ENCODE data around the gene AP1S3.

Gene AP1S3

DNA sequence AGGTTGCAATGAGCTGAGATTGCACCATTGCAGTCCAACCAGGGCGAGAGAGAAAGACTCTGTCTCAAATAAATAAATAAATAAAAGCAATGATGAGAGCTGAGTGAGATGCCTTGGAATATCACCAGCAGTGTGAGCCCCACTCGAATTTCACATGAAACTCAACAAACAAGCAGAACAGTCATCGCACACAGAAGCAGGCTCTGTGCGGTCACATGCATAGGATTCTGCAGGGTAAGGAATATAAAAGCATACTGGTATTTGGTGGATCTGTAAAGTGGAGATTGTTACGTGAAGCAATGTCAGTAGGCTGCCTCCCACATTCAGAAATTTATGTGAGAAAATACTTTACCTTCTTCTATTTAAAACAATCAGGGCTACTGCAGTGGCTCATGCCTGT is 18.0 kb upstream of the AP1S3 start:
- ChIA-PET POLR2A (no interaction called here), CTCF (no interaction called here)
- DNase-seq (ENCODE audit: extremely low spot score), result no peak
- TF ChIP-seq CTBP1 (IDR thresholded peaks at IDR 0.05; ENCODE audit: borderline replicate concordance), result no peak
- no peak for TF ChIP-seq LEF1 (IDR thresholded peaks at IDR 0.05; ENCODE audit: borderline replicate concordance)
- TF ChIP-seq HDGF (IDR thresholded peaks at IDR 0.05; ENCODE audit: borderline replicate concordance), result no peak
- TF ChIP-seq, protein P1, sequence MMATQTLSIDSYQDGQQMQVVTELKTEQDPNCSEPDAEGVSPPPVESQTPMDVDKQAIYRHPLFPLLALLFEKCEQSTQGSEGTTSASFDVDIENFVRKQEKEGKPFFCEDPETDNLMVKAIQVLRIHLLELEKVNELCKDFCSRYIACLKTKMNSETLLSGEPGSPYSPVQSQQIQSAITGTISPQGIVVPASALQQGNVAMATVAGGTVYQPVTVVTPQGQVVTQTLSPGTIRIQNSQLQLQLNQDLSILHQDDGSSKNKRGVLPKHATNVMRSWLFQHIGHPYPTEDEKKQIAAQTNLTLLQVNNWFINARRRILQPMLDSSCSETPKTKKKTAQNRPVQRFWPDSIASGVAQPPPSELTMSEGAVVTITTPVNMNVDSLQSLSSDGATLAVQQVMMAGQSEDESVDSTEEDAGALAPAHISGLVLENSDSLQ (IDR thresholded peaks at IDR 0.05), result no peak
- no peak for TF ChIP-seq FOXA1 (IDR thresholded peaks at IDR 0.05)
- TF ChIP-seq FOXM1 (IDR thresholded peaks at IDR 0.05; ENCODE audit: borderline replicate concordance), result no peak

DNA sequence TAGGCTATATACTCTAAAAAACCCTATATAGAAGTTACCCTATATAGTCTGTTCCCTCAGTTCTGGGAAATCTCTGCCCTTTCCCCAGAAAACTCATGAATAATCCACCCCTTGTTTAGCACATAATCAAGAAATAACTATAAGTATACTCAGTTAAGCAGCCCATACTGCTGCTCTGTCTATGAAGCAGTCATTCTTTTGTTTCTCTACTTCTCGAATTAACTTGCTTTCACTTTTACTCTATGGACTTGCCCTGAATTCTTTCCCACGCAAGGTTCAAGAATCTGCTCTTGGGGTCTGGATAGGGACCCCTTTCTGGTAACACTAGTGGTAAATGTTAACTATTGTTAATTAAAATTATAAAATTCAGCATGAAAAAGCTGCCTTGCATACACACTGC is 17.4 kb upstream of the AP1S3 start:
- POLR2A ChIA-PET, result no interaction called here
- TF ChIP-seq ZNF384 (IDR thresholded peaks at IDR 0.05), result no peak
- TF ChIP-seq LEF1 (IDR thresholded peaks at IDR 0.05; ENCODE audit: borderline replicate concordance), result no peak
- TF ChIP-seq NFRKB (IDR thresholded peaks at IDR 0.05), result no peak
- TF ChIP-seq CTBP1 (IDR thresholded peaks at IDR 0.05; ENCODE audit: borderline replicate concordance), result no peak
- no peak for TF ChIP-seq FOXK2 (IDR thresholded peaks at IDR 0.05)
- no peak for TF ChIP-seq ELF4 (IDR thresholded peaks at IDR 0.05)
- TF ChIP-seq, protein P1 (IDR thresholded peaks at IDR 0.05), result no peak
- no peak for TF ChIP-seq ARNT (IDR thresholded peaks at IDR 0.05)
- TF ChIP-seq FOXM1 (IDR thresholded peaks at IDR 0.05; ENCODE audit: borderline replicate concordance), result no peak
- no peak for TF ChIP-seq SUZ12 (IDR thresholded peaks at IDR 0.05)
- no peak for TF ChIP-seq SP1 (IDR thresholded peaks at IDR 0.05)
- TF ChIP-seq FOXA1 (IDR thresholded peaks at IDR 0.05), result no peak
- TF ChIP-seq BHLHE40 (IDR thresholded peaks at IDR 0.05; ENCODE audit: borderline replicate concordance), result no peak
- TF ChIP-seq L3MBTL2 (conservative IDR thresholded peaks at IDR 0.05), result no peak
- TF ChIP-seq HDGF (IDR thresholded peaks at IDR 0.05; ENCODE audit: borderline replicate concordance), result no peak
- TF ChIP-seq TARDBP (IDR thresholded peaks at IDR 0.05), result no peak
- CTCF ChIA-PET, result no interaction called here
- DNase-seq (ENCODE audit: extremely low spot score), result no peak

DNA sequence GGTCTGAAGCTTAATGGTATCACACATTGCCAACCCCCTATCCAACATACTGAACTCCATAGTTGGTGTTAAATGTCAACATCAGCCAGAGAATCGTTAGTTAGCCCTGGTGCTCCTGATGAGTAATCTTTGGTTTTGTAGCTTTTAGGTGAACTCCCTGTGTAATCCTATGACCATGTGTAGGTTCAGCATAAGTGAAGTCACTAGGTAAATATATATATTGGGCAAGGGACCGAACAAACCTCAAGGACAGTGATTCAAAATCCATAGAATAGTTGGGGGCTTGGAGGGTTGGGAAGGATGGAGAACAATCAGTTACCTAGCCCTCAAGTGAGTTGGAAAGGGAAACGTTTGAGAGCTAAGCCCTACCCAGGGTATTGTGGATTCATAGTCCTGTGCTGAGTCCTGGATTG is 16.0 kb upstream of the AP1S3 start:
- POLR2A ChIA-PET, result no interaction called here
- CTCF ChIA-PET, result interaction anchor here (1.1 kb wide), 1 partner anchor 56 kb away, joined by 3 read pairs; no protein-coding TSS in a partner anchor
- TF ChIP-seq ARNT (IDR thresholded peaks at IDR 0.05) (no peak), FOXK2 (IDR thresholded peaks at IDR 0.05) (no peak), HDGF (IDR thresholded peaks at IDR 0.05; ENCODE audit: borderline replicate concordance) (no peak), FOXM1 (IDR thresholded peaks at IDR 0.05; ENCODE audit: borderline replicate concordance) (no peak), ELF4 (IDR thresholded peaks at IDR 0.05) (no peak), SP1 (IDR thresholded peaks at IDR 0.05) (no peak), TARDBP (IDR thresholded peaks at IDR 0.05) (no peak), FOXA1 (IDR thresholded peaks at IDR 0.05) (no peak), BHLHE40 (IDR thresholded peaks at IDR 0.05; ENCODE audit: borderline replicate concordance) (no peak), LEF1 (IDR thresholded peaks at IDR 0.05; ENCODE audit: borderline replicate concordance) (no peak), CTBP1 (IDR thresholded peaks at IDR 0.05; ENCODE audit: borderline replicate concordance) (no peak), SUZ12 (IDR thresholded peaks at IDR 0.05) (no peak), L3MBTL2 (conservative IDR thresholded peaks at IDR 0.05) (no peak), ZNF384 (IDR thresholded peaks at IDR 0.05) (no peak), NFRKB (IDR thresholded peaks at IDR 0.05) (no peak)
- TF ChIP-seq, protein P1 (IDR thresholded peaks at IDR 0.05), result no peak
- no peak for DNase-seq (ENCODE audit: extremely low spot score)

DNA sequence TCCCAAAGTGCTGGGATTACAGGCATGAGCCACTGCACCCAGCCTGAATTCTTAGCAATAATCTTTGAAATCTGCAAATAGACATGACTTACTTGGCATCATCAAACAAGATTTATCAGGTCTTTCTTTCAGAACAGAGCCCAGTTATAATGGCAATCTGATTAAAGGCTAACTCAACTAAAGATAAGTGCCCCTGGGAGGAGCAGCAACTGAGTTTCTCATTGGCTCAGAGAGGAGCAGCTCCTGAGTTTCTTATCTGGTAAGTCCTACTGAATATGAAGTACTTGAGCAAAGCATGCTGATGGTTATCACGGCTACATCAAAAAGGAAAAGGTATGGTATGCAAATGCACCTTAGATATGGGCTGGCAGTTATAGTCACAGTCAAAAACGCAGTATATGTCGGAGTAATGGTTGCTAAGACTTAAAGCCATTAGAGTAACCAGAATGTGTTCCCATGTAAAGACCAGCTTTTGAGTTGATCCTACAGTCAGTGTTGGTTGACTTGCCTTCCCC is 15.0 kb upstream of the AP1S3 start:
- DNase-seq (ENCODE audit: extremely low spot score), result no peak
- POLR2A ChIA-PET, result no interaction called here
- no peak for TF ChIP-seq ZNF384 (IDR thresholded peaks at IDR 0.05)
- no peak for TF ChIP-seq SP1 (IDR thresholded peaks at IDR 0.05)
- TF ChIP-seq BHLHE40 (IDR thresholded peaks at IDR 0.05; ENCODE audit: borderline replicate concordance), result no peak
- TF ChIP-seq FOXK2 (IDR thresholded peaks at IDR 0.05), result no peak
- no peak for TF ChIP-seq FOXM1 (IDR thresholded peaks at IDR 0.05; ENCODE audit: borderline replicate concordance)
- TF ChIP-seq CTBP1 (IDR thresholded peaks at IDR 0.05; ENCODE audit: borderline replicate concordance), result no peak
- TF ChIP-seq ARNT (IDR thresholded peaks at IDR 0.05), result no peak
- no peak for TF ChIP-seq FOXA1 (IDR thresholded peaks at IDR 0.05)
- TF ChIP-seq SUZ12 (IDR thresholded peaks at IDR 0.05), result no peak
- no peak for TF ChIP-seq TARDBP (IDR thresholded peaks at IDR 0.05)
- TF ChIP-seq HDGF (IDR thresholded peaks at IDR 0.05; ENCODE audit: borderline replicate concordance), result no peak
- TF ChIP-seq LEF1 (IDR thresholded peaks at IDR 0.05; ENCODE audit: borderline replicate concordance), result no peak
- TF ChIP-seq NFRKB (IDR thresholded peaks at IDR 0.05), result no peak
- TF ChIP-seq ELF4 (IDR thresholded peaks at IDR 0.05), result no peak
- TF ChIP-seq, protein P1 (IDR thresholded peaks at IDR 0.05), result no peak
- CTCF ChIA-PET, result no interaction called here

DNA sequence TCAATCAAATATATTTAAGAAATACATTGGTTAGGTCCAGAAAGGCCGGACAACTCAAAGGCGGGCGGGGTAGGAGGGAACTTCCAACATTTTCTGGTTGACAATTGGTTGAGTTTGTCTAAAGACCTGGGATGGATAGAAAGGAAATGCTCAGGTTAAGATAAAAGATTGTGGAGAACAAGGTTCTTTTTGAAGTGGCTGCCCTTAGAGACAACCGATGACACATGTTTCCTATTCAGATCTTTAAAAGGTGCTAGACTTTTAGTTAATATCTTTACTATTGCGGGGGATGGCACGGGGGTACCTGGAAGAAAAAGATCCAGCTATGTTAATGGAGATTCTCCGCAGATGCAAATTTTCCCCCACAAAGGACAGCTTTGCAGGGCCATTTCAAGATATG is 10.0 kb upstream of the AP1S3 start:
- TF ChIP-seq FOXA1 (IDR thresholded peaks at IDR 0.05) (no peak), NFRKB (IDR thresholded peaks at IDR 0.05) (no peak), ARNT (IDR thresholded peaks at IDR 0.05) (no peak), L3MBTL2 (conservative IDR thresholded peaks at IDR 0.05) (no peak), HDGF (IDR thresholded peaks at IDR 0.05; ENCODE audit: borderline replicate concordance) (no peak), CTBP1 (IDR thresholded peaks at IDR 0.05; ENCODE audit: borderline replicate concordance) (no peak)
- TF ChIP-seq, protein P1 (IDR thresholded peaks at IDR 0.05), result no peak
- ChIA-PET CTCF (no interaction called here), POLR2A (no interaction called here)
- DNase-seq (ENCODE audit: extremely low spot score), result no peak

All from HEK293T (cell line).